NCI-H748 (cell line): ENCODE results near the gene NUP62CL.
A peak's percentile ranks its signal among the peaks of the same experiment; 100 is the strongest.

Source experiments
- DNase-seq: peaks from one replicate; lab custom pipeline; 2025; ENCODE audit not compliant: unreplicated experiment; lab: John Stamatoyannopoulos, UW

The NUP62CL gene

GRCh38 chrX:107154787-107155620, 51.2 kb downstream of the NUP62CL start:
- peak; percentile 40 for DNase-seq

DNA sequence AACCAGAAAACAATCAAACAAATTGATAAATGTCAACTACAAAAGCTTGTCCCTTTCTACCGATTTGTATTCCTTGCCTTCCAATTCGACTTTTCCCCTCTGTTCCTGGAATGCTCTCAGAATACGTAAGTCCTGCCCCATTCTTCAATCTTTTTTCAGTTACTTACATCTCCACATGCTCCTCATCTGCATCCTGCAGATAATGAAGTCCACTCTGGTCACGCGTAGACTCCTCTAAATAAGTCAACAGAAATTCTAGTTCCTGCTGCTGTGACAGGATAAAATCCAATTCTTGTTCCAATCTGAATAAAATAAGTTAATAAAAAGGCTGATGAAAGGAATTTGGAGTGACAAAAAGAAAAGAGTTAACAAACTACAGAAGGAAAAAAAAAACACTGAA, 53.2 kb downstream of the NUP62CL start:
- DNase-seq = no peak

DNA sequence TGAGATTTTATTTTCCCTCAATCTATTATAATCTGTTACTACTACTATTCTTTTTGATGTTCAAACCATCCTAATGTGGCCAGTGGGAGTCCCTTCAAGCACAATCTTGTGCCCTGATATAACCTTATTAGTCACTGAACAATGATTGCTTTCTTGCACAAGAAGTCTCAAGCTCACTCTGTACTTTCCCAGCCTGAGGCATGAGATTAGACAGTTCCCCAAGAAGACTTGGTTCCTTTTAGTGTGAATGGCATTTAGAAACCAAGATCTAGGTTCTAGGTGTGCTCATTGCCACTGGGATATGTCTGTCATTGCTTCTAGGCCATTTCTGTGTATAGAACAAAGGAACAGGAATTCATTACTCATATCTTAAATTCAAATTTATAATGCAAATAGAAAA, 59.6 kb downstream of the NUP62CL start:
- no peak for DNase-seq

DNA sequence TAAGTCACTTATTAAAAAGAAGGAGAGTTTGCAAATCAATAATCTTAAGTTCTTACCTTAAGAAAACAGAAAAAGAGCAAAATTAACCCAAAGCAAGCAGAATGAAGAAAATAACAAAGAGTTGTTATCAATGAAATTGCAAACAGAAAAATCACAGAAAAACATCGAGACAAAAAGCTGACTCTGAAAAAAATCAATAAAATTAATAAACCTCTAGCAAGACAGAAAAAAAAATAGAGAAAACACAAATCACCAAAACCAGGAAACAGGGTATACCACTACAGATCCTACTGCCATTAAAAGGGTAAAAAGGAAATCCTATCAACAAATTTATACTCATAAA, 70.3 kb downstream of the NUP62CL start:
- DNase-seq = no peak

GRCh38 chrX:107135049-107135964, 70.9 kb downstream of the NUP62CL start:
- DNase-seq = no peak

DNA sequence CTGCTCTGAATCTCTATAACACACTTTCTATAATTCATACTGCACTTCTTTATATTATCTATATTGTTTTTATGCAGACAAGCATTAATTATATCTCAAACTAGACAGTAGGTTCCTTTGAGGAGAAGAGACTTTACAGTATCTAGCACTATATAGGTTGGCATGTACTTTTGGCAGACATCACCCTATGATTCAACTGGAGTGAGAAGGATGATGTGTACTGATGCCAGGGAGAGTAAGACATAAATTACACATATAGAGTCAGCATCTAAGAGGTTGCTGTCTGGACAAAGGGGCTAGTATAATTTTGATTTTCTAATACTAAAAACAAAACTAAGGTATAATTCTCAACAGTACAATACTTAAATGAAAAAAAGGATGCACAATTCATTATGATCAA, 82.5 kb downstream of the NUP62CL start:
- DNase-seq = no peak

GRCh38 chrX:107119283-107119682, 87.0 kb downstream of the NUP62CL start:
- DNase-seq = no peak

DNA sequence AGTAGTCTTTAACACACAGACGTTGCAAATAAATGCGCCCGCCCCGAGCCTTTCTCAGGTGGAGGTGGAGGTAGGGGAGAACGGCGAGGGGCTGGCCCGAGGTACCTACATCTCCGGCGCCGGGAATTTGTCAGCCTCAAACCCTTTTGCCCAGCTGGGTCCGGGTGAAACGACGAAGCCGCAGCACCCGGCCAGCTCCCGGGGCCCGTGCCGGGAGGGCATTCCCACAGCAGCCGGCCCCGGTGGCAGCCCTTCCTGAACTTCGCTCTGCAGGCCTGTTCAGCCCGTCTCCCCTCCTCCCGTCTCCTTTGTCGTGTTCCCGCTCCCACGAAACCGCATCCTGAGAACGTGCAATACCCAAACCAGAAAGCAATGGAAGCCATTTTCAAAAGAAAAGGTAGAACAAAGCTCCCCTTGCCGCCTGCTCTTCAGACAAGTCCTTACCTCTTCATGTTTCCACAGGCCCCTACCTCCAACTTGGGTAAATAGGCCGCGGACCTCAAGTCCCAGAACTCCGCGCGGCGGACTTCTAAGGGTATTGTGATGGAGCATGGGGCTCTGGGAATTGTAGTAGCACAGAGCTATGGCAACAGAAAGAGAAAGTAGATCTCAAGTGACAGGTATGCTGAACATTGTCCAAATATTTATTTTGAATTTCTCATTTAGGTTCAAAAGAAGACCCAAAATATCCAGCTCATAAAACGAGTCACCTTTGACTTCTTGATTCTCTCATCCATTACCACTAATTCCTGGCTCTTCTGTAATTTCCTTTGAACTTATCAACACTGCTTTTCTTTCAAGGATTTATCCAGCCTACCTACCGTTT, 87.7 kb downstream of the NUP62CL start, which contains the start of gene RBM41:
Gene RBM41 (minus strand): TSS at position 501 of the 826 bp plus-strand sequence. CDS start 49 bp downstream, at position 452.
- peak; percentile 86 for DNase-seq

- peak; percentile 37 for DNase-seq
Observed at GRCh38 chrX:107117993-107118321, 88.3 kb downstream of the NUP62CL start.

- no peak for DNase-seq
Observed at GRCh38 chrX:107107459-107107858, 98.8 kb downstream of the NUP62CL start.

DNA sequence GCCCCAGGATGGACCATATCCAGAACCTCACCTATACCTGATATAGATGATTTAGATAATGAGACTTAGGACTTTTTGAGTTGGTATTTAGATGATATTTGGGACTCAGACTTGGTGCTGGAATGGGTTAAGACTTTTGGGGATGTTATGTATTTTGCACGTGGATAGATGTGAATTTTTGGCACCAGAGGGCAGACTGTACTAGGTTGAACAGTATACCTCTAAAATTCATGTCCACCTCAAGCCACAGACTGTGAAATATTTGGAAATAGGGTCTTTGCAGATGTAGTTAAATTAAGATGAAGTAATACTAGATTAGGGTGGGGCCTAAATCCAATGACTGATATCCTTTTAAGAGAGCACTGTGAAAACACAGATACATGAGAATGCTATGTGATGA, 103.3 kb downstream of the NUP62CL start:
- DNase-seq = no peak

- no peak for DNase-seq
Observed at GRCh38 chrX:107076158-107076557, 130.1 kb downstream of the NUP62CL start.
